ENCODE data around the gene PRMT7. TPM values are rescaled to one million over a fixed set of nuclear protein-coding genes. Genes with fewer than 3 reads are reported as not detected.
A peak's percentile ranks its signal among the peaks of the same experiment; 100 is the strongest.

PRMT7 gene
- total RNA-seq, 2 donors from 2014 or later, result 24.5 to 35.7 TPM

DNA sequence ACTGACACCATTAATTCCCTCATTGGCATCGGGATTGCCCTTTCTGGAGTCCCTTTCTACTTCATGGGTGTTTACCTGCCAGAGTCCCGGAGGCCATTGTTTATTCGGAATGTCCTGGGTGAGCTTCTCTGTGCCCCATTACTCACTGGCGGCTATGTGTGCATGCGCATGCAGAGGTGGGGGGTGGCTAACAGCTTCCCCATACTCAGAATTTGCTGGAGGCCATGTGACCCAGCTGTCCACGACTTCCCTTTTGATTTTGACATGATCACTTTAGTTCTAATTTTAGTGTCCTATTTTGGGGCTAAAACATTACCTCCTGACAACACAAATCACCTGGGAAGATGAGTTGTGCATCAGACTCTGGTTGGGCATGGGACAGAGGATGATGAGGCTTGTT, 14.1 kb upstream of the PRMT7 start:
- Histone ChIP-seq H3K4me3 (no peak overlapping the region), H3K27me3 (no peaks in the 10 kb centered on the region), H3K9me3 (no peaks in the 10 kb centered on the region), H3K36me3 (peaks cover 96% of the 10 kb centered on the region), H3K27ac (peak overlapping the region in 1 of 2 donors; percentile 20), H3K4me1 (peaks cover 0 to 41% of the 10 kb centered on the region in 2 donors)
- TF ChIP-seq, protein P1, sequence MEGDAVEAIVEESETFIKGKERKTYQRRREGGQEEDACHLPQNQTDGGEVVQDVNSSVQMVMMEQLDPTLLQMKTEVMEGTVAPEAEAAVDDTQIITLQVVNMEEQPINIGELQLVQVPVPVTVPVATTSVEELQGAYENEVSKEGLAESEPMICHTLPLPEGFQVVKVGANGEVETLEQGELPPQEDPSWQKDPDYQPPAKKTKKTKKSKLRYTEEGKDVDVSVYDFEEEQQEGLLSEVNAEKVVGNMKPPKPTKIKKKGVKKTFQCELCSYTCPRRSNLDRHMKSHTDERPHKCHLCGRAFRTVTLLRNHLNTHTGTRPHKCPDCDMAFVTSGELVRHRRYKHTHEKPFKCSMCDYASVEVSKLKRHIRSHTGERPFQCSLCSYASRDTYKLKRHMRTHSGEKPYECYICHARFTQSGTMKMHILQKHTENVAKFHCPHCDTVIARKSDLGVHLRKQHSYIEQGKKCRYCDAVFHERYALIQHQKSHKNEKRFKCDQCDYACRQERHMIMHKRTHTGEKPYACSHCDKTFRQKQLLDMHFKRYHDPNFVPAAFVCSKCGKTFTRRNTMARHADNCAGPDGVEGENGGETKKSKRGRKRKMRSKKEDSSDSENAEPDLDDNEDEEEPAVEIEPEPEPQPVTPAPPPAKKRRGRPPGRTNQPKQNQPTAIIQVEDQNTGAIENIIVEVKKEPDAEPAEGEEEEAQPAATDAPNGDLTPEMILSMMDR (IDR thresholded peaks at IDR 0.05), result no peak
- DNase-seq (ENCODE audit: low spot score), result no peak

DNA sequence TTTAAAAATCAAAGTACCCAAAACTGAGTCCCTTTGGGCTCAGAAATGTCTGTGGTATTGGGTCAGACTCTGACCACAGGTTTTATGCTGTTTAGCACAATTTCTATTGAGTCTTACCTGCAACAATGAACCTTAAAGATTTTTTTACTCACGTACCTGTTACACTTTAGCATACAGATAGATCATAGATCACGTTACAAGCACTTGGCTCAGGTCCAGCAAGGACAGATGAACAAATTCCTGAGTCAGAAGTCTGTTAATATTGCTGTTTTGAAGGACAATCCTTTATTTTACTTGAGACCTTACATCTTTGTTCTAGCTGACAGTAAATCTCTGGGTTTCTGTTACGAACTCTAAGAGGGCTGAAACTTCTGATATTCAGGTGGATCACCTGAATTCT, 12.9 kb upstream of the PRMT7 start:
- Histone ChIP-seq H3K36me3 (peaks cover 96% of the 10 kb centered on the region), H3K9me3 (no peaks in the 10 kb centered on the region), H3K4me1 (peaks cover 0 to 41% of the 10 kb centered on the region in 2 donors), H3K27ac (peak overlapping the region; percentile 66 to 78), H3K4me3 (no peak overlapping the region), H3K27me3 (no peaks in the 10 kb centered on the region)
- no peak for DNase-seq (ENCODE audit: low spot score)
- TF ChIP-seq, protein P1 (IDR thresholded peaks at IDR 0.05), result no peak

DNA sequence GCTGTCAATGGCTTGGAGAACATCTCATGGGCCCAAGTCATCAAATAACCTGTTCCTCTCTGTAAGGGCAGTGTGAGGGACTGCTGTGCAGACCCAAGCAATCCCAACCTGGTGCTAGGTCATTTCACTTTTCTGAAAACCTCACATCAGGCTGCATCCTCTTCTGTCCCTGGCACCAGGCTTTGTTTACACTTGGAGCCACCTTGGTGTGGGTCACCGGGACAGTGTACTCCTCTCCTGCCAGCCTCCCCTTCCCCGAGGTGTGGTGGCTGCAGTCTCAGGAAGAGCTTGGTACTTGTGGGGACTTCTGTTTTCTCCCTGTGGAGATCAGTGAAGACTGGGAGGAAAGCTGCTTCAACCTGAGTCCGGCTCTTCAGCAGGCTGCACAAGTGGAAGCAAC, 12.5 kb upstream of the PRMT7 start:
- no peak for DNase-seq (ENCODE audit: low spot score)
- Histone ChIP-seq H3K9me3 (no peaks in the 10 kb centered on the region), H3K4me1 (peaks cover 0 to 41% of the 10 kb centered on the region in 2 donors), H3K27ac (peak overlapping the region; percentile 66 to 78), H3K36me3 (peaks cover 96% of the 10 kb centered on the region), H3K27me3 (no peaks in the 10 kb centered on the region), H3K4me3 (no peak overlapping the region)
- TF ChIP-seq, protein P1 (IDR thresholded peaks at IDR 0.05), result no peak

DNA sequence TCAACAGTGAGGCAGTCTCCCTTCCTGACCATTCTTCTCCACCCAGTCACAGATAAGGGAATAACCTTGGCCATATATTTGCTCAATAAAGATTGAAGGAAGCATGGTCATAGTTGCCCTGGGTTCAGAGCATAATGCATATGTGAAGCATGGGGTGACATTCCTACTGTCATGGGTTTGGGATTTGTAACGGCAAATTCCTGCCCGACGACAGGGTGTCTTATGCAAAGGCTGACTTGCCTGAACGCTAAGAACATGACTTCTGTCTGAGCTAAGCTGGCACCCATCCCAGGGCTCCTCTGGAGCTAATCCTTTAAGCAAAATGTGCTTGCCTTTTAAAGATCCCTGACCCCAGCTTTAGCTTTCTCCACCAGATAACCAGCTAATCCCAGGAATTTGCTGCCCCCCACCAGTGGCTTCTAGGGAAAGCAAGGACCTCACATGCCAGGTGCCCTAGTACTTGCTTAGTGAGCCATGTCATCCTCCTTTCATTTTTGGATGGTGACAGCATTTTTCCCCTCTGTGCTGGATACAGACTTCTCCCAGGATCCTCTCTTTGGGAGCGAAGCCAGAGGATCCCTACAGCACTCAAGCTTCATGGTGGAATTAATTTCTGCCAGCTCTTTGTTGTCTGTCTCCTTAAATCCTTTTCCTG, 11.8 kb upstream of the PRMT7 start:
- Histone ChIP-seq H3K4me1 (peaks cover 0 to 41% of the 10 kb centered on the region in 2 donors), H3K36me3 (peaks cover 96% of the 10 kb centered on the region), H3K9me3 (no peaks in the 10 kb centered on the region), H3K27ac (peak overlapping the region; percentile 66 to 78), H3K4me3 (no peak overlapping the region), H3K27me3 (no peaks in the 10 kb centered on the region)
- DNase-seq (ENCODE audit: low spot score), result peak; percentile 79
- TF ChIP-seq, protein P1 (IDR thresholded peaks at IDR 0.05), result no peak

DNA sequence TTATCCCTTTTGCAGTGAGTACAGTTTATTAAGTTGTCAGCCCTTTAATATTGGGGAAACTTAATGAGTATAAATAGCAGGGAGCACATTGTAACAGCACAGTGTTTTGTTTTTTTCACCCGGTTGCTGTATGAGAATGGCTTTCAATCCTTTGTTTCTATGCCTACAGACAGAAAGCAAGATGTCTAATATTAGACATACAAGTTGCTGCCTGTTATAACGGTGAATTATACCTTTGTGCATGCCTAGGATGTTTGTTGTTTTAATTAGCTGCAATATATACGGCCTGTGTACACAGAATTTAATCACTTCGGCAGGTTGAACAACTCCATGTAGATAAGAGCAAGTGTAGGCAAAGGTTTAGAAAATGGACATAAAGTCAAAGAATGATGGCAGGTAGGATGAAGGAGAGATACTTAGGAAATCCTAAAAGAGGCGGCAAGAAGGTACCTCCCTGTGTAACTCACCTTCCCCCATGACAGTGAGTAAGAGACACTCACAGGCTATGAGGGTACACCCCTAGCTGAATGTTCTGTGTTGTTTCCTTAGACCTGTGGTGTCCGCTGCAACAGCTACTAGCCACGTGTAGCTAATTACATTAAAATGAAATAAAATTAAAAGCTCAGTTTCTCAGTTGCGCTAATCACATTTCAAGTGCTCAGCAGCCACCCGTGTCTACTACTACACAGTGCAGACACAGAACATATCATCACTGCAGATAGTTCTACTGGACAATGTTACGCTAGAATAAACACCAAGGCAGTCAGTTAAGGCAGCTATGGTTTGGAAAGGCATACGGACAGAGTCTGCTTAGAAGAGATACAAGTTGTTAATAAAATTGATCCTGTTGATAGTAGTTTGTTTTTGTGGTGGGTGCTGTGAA, 11.0 kb upstream of the PRMT7 start:
- H3K36me3 ChIP-seq, result peaks cover 96% of the 10 kb centered on the region
- no peaks in the 10 kb centered on the region for H3K9me3 ChIP-seq
- H3K4me3 ChIP-seq, result no peak overlapping the region
- peaks cover 0 to 41% of the 10 kb centered on the region in 2 donors for H3K4me1 ChIP-seq
- H3K27me3 ChIP-seq, result no peaks in the 10 kb centered on the region
- TF ChIP-seq, protein P1 (IDR thresholded peaks at IDR 0.05), result no peak
- H3K27ac ChIP-seq, result peak overlapping the region; percentile 66 to 78
- no peak for DNase-seq (ENCODE audit: low spot score)
